Stimulated activated CD4-positive, alpha-beta T cell treated with anti-CD3 and anti-CD28 coated beads, Interleukin-1b, Interleukin-23, amount 100 ng/mL, for 48 hours (primary cell): ENCODE data around the gene MDK.

ENCODE experiments used
- DNase-seq: peaks from one replicate; pipeline ENCODE4 v3.0.0-alpha.2; 2020

MDK gene

GRCh38 chr11:46381048-46381818 lies at the start of gene MDK:
Gene MDK (plus strand): TSS chr11:46381669. CDS start chr11:46382058, 389 bp downstream.
- DNase-seq: no peak

DNA sequence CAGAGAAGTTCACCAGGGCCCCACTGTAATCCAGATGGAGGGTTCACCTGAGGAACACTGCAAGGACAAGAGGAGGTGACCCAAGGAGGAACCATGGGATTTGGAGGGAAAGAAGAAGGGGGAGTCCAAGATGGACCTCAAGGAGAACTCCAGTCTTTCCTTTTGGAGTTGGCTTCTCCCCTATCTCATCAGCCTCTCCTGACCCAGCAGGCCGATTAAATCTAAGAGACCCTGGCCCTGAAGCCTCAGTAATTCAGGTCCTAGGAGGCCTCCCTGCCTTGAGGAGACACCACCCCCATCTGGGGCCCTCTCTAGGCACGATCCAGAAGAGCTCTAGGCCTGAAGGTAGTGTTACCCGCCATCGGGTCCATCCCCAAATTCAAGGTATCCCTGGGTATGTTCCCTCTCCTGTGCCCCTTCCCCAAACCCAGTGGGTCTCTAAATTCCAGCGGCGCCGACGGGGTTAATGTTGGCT lies 49.3 kb upstream of the MDK start:
- no peak for DNase-seq

DNA sequence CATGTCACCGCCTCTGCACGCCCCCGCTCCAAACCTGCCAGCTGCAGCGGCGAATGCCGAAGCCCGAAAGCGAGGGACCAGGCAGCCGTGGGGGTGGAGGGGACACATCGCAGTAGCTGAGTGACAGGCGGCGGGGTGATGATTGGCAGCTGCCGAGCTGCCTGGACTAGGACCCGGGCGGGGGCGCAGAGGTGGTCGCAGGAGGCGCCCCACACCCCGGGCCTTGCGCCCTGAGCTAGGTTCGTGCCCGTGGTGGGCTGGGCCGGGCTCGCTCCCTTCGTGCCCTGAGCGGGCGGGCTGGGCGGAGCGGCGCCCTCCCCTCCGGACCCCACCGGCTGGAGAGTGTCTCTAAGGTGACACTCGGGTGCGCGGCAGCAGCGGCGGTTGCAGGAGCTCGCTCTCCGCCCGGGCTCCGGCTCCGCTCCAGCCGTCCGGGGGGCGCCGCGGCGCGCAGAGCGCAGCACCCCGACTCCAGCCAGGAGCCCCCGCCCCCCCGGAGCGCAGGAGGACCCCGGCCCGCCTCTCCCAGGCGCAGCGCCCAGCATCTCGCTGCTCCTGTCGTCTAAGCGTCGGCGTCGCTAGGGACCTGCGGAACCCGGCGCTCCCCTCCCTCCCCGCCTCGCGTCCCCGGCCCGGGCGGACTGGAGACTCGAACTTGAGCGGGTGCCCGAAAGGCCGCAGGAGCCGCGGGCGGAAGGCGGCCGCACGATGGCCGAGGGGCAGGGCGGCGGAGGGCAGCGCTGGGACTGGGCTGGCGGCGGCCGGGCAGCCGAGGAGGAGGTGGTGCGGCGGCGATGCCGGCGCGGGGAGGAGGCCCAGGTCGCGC lies 48.7 kb upstream of the MDK start:
- DNase-seq: no peak

DNA sequence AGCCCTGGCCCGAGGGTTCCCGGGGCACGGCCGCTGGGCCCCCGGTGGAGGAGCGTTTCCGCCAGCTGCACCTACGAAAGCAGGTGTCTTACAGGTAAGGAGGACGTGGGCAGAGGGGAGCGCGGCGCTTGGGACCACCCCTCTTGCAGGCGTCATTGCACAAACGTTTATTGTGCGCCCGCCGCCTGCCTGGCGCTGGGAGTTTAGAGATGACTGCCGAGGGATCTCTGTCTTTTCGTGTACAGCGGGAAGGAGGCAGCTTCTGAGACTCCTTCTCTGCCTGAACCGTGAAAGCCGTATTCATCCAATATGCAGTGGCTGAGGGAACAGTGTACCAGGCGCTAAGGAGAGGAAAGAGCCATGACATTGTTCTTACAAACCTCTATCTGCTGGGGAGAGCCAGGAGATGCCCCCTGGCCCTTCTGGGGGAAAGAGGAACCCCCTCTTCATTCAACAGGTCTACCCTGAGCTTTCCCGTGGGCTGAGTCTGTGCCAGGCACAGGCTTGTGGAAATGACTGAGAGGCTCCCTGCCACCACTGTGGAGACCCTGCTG lies 48.0 kb upstream of the MDK start:
- DNase-seq: no peak

GRCh38 chr11:46334211-46334610 lies 47.3 kb upstream of the MDK start:
- DNase-seq: no peak

DNA sequence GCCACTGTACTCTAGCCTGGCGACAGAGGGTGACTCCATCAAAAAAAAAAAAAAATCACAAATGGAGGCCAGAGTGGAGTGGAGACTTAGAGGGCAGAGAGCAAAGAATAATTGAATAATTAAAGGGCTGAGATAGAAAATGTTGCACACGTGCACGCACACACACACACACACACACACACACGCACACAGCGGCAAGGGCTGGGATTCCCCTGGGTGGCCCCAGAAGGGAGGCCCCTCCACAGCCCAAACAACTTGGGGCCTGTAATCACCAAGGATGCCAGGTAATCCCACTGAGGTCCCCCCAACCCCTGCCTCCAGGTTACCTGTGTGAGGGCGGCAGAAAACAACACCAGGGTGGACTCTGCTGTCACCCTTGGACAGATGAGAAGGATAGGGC lies 46.2 kb upstream of the MDK start:
- DNase-seq: no peak

DNA sequence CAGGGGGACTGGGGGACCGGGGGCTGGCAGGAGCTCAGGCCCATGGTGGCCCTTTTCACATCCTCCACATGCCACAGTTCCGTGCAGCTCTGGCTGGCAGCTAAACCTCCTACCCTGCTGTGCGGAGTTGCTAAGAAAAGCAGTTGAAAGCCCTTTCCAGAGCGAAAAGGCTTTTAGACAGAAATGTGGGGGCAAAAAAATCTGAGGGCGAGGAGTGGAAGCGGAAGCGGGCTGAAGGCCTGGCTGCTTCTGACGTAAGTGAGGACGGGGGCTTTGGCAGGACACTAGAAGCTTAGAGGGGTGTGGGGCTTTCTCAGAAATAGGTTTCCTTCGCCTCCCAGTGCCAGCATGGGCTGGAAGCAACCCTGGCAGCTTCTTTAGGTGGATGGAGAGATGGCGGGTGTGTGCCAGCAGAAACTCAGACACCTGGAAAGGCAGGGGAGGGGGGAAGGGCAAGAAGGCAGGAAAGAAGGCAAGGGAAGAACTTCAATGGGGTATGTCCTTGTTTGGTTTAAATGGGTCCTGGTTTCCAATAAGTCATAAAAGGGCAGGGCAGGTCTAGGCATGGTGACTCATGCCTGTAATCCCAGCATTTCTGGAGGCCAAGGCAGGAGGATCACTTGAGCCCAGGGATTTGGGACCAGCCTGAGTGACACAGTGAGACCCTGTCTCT lies 45.4 kb upstream of the MDK start:
- no peak for DNase-seq

- DNase-seq: no peak
These were observed 44.8 kb upstream of the MDK start for GRCh38 chr11:46336563-46337180.

GRCh38 chr11:46337626-46338345 lies 43.7 kb upstream of the MDK start:
- DNase-seq: no peak

GRCh38 chr11:46338636-46338987 lies 42.9 kb upstream of the MDK start:
- no peak for DNase-seq

- no peak for DNase-seq
These were observed 42.3 kb upstream of the MDK start for GRCh38 chr11:46338988-46339666.

GRCh38 chr11:46339816-46340215 lies 41.7 kb upstream of the MDK start:
- no peak for DNase-seq

GRCh38 chr11:46341454-46341853 lies 40.0 kb upstream of the MDK start:
- DNase-seq: no peak

GRCh38 chr11:46342239-46342638 lies 39.2 kb upstream of the MDK start:
- no peak for DNase-seq

GRCh38 chr11:46343520-46343919 lies 37.9 kb upstream of the MDK start:
- DNase-seq: no peak

DNA sequence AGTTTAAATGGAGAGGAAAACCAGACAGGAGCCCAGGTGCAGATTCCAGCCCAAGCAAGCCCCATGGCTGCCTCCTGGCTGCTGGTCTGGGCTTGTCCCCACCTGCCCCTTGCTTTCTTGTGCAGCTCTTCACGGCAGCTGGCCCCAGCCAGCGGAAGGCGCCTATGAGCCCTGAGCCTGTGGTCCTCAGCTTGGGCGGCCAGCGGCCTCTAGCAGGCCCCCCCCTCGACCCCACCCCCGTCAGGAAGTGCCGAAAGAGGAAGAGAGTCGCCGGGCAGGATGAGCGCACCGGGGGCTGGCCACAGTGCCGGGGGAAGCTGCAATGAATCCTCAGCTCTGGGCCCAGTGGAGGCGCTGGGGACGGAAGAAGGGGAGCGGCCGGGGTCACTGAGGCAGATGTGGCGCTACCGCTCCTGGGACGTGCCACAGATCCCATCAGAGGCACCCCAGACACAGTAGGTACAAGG lies 36.3 kb upstream of the MDK start:
- DNase-seq: no peak

DNA sequence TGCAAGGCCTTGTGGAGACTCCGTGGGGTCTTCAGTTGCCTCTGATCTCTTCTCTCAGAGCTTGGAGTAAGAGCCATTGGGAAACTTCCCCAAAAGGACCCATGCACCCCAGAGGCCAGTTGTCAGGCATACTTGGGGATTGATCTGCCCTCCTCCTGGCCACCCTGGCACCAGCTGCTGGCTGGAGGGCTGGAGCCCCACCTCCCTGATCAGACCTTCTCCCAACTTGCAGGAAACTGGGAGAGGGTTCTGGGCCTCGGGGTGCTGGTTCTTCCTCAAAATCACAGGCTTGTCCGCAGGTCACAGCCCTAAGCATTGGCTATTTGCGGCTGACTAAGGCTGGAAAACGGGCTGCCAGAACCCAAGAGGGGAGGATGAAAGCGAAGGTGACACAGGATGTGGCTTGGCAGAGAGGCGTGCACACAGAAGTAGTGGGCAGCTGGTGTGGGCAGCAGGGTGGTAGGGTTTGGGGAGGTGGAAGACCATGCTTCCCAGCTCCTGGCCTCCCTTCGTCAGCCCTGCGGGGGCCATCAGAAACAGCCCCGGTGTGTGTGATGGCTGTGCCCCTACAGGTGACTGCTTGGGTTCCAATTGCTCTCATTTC lies 35.5 kb upstream of the MDK start:
- DNase-seq: no peak

DNA sequence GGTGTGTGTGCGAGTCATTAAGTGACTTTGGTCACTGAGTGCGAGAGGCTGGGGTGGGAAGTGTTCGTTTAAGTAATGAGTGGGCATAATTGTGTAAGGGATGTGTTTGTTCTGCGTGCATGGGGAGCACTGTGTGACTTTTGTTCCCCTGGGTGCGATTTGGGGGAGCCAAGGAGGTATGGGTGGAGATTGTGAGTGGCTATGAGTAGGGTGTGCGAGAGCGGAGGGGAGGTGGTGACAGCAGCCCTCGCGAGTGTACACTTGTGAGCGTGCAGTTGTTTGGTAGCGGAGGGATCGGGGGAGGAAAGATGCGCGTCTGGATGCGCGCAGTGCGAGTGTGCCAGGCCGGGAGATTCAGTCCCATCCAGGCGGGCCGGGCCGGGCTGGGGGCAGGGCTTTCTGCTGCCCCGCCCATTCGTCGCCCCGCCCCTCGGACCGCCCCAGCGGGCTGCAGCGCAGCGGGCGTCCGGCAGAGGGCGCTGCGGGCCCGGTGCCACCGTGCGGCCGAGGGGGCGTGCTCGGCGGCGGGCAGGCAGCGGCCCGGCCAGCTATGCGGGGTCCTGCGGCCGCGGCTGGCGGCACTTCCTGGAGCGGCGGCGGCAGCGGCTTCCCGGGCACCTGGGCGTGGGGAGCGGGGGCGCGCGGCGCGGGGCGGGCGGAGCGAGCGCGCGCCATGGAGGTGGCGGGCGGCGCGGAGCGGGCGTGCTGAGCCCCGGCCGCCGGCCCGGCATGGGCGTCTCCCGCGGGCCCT lies 34.4 kb upstream of the MDK start, which contains the start of gene DGKZ:
Gene DGKZ (plus strand): TSS at position 578 of the 751 bp plus-strand sequence. CDS start 197 bp downstream, outside the sequence.
- peak; percentile 89 for DNase-seq

- DNase-seq: no peak
These were observed 33.7 kb upstream of the MDK start for GRCh38 chr11:46347637-46348311.
